Epithelial cell of esophagus (primary cell): Measurements from ENCODE around the gene NPFFR1.

Experiments used
- DNase-seq: peaks from one replicate; pipeline ENCODE4 v3.0.0; 2010; ENCODE audit warnings: low read depth
- H3K4me3 ChIP-seq: 2 replicates; pipeline ENCODE4 v1.5.1; 2011; ENCODE audit warnings: mild to moderate bottlenecking, low read length, control low read depth
- CTCF ChIP-seq: IDR thresholded peaks from 2 replicates; pipeline ENCODE4 v1.5.1; 2011; ENCODE audit warnings: low read depth, mild to moderate bottlenecking, low read length, control low read depth, inconsistent platforms; ENCODE audit not compliant: insufficient read depth; ENCODE audit errors: missing control alignments

The NPFFR1 gene

DNA sequence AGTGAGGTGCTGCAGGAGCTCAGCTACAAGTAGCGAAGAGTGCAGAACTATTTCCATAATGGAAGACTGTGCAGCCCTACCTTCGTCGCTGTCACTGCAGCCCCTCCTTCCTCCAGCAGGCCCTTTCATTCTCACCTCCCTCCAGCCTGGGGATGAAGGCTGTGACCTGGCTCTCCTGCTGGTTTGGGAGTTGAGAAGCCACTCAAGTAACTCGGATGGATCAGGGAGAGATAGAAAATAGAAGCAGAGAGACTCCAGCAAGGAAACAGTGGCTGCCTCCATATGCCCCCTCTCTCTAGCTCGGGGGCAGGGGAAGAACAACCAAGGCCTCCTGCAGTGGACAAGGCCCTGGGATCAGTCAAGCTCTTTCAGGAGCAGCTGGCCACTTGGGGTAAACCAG is 37.4 kb upstream of the NPFFR1 start:
- H3K4me3 ChIP-seq, result no peak overlapping the region
- TF ChIP-seq CTCF, result no peak
- no peak for DNase-seq

GRCh38 chr10:70320751-70321150 is 36.9 kb upstream of the NPFFR1 start:
- no peak for TF ChIP-seq CTCF
- no peak overlapping the region for H3K4me3 ChIP-seq
- DNase-seq, result no peak

DNA sequence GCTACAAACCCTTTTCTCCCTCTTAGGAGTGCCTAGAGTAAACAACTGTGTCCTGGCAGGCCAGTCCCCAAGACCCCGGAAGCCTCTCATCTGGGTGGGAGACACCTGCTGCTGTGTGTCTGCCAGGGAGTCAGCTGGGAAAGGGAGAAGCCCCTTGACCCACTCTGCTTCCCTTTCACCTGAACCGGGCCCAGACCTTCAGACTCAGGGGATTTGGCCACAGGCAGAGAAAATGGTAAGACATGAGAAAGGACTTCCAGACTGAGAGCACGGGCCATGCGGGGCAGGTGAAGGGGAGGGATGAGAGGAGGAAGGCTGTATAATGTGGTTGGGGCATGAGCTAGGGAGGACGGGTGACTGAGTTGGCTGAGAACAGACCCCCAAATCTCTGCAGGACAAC is 36.0 kb upstream of the NPFFR1 start:
- no peak for DNase-seq
- no peak for TF ChIP-seq CTCF
- H3K4me3 ChIP-seq, result no peak overlapping the region

DNA sequence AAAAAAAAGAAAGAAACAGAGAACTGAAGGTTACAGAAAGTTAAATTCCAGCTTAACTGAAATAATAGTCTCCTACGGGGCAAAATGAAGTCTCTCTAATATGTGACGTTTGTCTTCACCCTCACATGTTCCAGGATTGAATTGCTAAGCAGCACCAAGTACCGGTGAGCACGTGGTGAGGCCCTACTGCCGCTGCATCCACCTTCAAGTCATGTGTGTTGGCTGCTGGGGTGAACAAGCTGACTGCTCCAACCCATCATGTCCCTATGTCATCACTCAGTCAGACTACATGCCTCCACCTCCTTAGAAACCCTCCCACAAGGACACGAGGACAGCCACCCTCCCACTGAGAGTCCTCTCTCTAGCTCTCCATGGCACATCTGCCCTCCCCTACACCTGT is 35.4 kb upstream of the NPFFR1 start:
- no peak overlapping the region for H3K4me3 ChIP-seq
- no peak for DNase-seq
- no peak for TF ChIP-seq CTCF

DNA sequence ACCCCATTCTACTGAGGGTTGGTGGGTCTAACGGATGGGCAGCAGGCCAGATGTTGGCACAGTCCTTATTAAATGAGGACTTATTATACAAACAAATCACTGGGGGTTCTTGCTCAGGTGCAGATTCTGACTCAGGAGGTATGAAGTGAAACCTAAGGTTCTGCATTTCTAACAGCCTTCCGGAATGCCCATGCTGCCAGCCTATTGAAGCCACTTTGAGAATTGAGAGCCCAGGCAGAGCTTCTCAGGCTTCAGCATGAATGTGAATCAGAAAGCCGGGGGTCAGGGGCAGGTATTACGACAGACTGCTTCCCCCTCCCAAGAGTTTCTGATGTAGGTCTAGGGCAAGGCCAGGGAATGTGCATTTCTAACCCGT is 34.1 kb upstream of the NPFFR1 start:
- DNase-seq, result no peak
- no peak overlapping the region for H3K4me3 ChIP-seq
- no peak for TF ChIP-seq CTCF

GRCh38 chr10:70317272-70317942 is 33.6 kb upstream of the NPFFR1 start:
- no peak overlapping the region for H3K4me3 ChIP-seq
- TF ChIP-seq CTCF, result no peak
- DNase-seq, result no peak

DNA sequence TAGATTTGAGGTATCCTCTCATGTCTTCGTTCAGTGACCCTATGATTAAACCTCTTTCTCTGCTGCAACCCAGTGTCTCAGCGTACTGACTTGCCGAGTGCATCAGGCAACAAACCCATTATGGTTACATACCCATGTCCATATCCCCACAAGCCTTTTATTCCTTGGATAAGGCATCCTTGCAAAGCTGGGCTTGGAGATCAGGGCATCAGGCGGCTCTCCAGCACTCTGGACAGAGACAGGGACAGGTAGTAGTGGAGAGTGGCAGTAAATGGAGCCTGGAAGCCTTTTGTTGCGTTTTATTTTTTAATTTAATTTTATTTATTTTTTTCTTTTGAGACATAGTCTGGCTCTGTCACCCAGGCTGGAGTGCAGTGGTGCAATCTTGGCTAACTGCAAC is 32.0 kb upstream of the NPFFR1 start:
- H3K4me3 ChIP-seq, result no peak overlapping the region
- TF ChIP-seq CTCF, result no peak
- DNase-seq, result peak; percentile 39
